SK-N-SH treated with all-trans-retinoic acid at 6 μM for 48 hours (cell line): ENCODE data around the gene PVALEF.

Experiments
- ATAC-seq: fragments of 200-7000 bp; cut with Tn5 transposase; 3 replicates; pipeline ENCODE4 v1.9.1; 2020; ENCODE audit warnings: mild to moderate bottlenecking, moderate library complexity
- ARNTL ChIP-seq: fragments of 450-650 bp; formaldehyde crosslinking; IDR thresholded peaks from 2 replicates; pipeline ENCODE4 v1.5.0; 2020; ENCODE audit warnings: low read depth, mild to moderate bottlenecking, moderate library complexity, borderline replicate concordance
- BACH2 ChIP-seq: fragments of 250-450 bp; sonication (Bioruptor Pico); IDR thresholded peaks from 2 replicates; pipeline ENCODE4 v1.9.0; 2021; ENCODE audit warnings: mild to moderate bottlenecking, borderline replicate concordance
- ESRRG ChIP-seq: fragments of 250-450 bp; sonication (Bioruptor Pico); IDR thresholded peaks from 2 replicates; pipeline ENCODE4 v1.6.1; 2021; ENCODE audit warnings: mild to moderate bottlenecking
- GLIS3 ChIP-seq: fragments of 250-450 bp; sonication (Bioruptor Pico); IDR thresholded peaks from 2 replicates; pipeline ENCODE4 v1.5.0; 2020; ENCODE audit warnings: mild to moderate bottlenecking, moderate library complexity
- ISL1 ChIP-seq: fragments of 250-450 bp; sonication (Bioruptor Pico); IDR thresholded peaks from 2 replicates; pipeline ENCODE4 v2.1.2; 2022; ENCODE audit warnings: mild to moderate bottlenecking, moderate library complexity
- OSR1 ChIP-seq: fragments of 250-450 bp; sonication (Bioruptor Pico); IDR thresholded peaks from 2 replicates; pipeline ENCODE4 v1.8.0; 2022; ENCODE audit warnings: moderate library complexity, mild to moderate bottlenecking, inconsistent platforms
- PATZ1 ChIP-seq: fragments of 250-450 bp; sonication (Bioruptor Pico); IDR thresholded peaks from 2 replicates; pipeline ENCODE4 v1.8.0; 2020; ENCODE audit warnings: mild to moderate bottlenecking, moderate library complexity, borderline replicate concordance
- PPARA ChIP-seq: fragments of 250-450 bp; sonication (Bioruptor Pico); IDR thresholded peaks from 2 replicates; pipeline ENCODE4 v1.5.0; 2020; ENCODE audit warnings: mild to moderate bottlenecking, borderline replicate concordance
- RARB ChIP-seq: fragments of 250-450 bp; sonication (Bioruptor Pico); IDR thresholded peaks from 2 replicates; pipeline ENCODE4 v1.8.0; 2021; ENCODE audit warnings: mild to moderate bottlenecking, moderate library complexity
- TCF4 ChIP-seq: fragments of 250-450 bp; sonication (Bioruptor Pico); IDR thresholded peaks from 2 replicates; pipeline ENCODE4 v1.8.0; 2021; ENCODE audit warnings: mild to moderate bottlenecking, moderate library complexity, borderline replicate concordance
- TOX ChIP-seq: fragments of 250-450 bp; sonication (Bioruptor Pico); IDR thresholded peaks from 2 replicates; pipeline ENCODE4 v1.8.0; 2021; ENCODE audit warnings: mild to moderate bottlenecking, moderate library complexity, borderline replicate concordance
- TSHZ2 ChIP-seq: fragments of 250-450 bp; sonication (Bioruptor Pico); IDR thresholded peaks from 2 replicates; pipeline ENCODE4 v1.5.0; 2020; ENCODE audit warnings: mild to moderate bottlenecking, moderate library complexity
- ZC3H10 ChIP-seq: fragments of 250-450 bp; sonication (Bioruptor Pico); IDR thresholded peaks from 2 replicates; pipeline ENCODE4 v1.5.1; 2021; ENCODE audit warnings: mild to moderate bottlenecking, moderate library complexity
- ZFP3 ChIP-seq: fragments of 250-450 bp; sonication (Bioruptor Pico); IDR thresholded peaks from 2 replicates; pipeline ENCODE4 v1.5.0; 2020; ENCODE audit warnings: mild to moderate bottlenecking, moderate library complexity
- ZFP30 ChIP-seq: fragments of 450-650 bp; formaldehyde crosslinking; IDR thresholded peaks from 2 replicates; pipeline ENCODE4 v1.5.0; 2022; ENCODE audit warnings: mild to moderate bottlenecking, moderate library complexity
- ZNF565 ChIP-seq: fragments of 450-650 bp; formaldehyde crosslinking; conservative IDR thresholded peaks from 2 replicates; pipeline ENCODE4 v1.5.0; 2020; ENCODE audit warnings: low read depth, mild to moderate bottlenecking, moderate library complexity
- ZNF70 ChIP-seq: fragments of 450-650 bp; formaldehyde crosslinking; IDR thresholded peaks from 2 replicates; pipeline ENCODE4 v1.5.0; 2020; ENCODE audit warnings: mild to moderate bottlenecking, moderate library complexity
- ZNF8 ChIP-seq: fragments of 450-650 bp; formaldehyde crosslinking; IDR thresholded peaks from 2 replicates; pipeline ENCODE4 v1.5.0; 2020; ENCODE audit warnings: mild to moderate bottlenecking, moderate library complexity
- TF ChIP-seq, protein P1 (sequence below): fragments of 250-450 bp; sonication (Bioruptor Pico); IDR thresholded peaks from 2 replicates; pipeline ENCODE4 v1.5.1; 2020; ENCODE audit warnings: low read depth, mild to moderate bottlenecking, moderate library complexity

The PVALEF gene

GRCh38 chr17:81157848-81158687 lies 7.2 kb upstream of the PVALEF start:
- TF ChIP-seq, protein P1, sequence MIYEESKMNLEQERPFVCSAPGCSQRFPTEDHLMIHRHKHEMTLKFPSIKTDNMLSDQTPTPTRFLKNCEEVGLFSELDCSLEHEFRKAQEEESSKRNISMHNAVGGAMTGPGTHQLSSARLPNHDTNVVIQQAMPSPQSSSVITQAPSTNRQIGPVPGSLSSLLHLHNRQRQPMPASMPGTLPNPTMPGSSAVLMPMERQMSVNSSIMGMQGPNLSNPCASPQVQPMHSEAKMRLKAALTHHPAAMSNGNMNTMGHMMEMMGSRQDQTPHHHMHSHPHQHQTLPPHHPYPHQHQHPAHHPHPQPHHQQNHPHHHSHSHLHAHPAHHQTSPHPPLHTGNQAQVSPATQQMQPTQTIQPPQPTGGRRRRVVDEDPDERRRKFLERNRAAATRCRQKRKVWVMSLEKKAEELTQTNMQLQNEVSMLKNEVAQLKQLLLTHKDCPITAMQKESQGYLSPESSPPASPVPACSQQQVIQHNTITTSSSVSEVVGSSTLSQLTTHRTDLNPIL (CRISPR knock-in tag): no peak
- TF ChIP-seq TOX (CRISPR knock-in tag): no peak
- TF ChIP-seq PPARA (CRISPR knock-in tag): no peak
- TF ChIP-seq OSR1 (CRISPR knock-in tag): no peak
- TF ChIP-seq RARB (CRISPR knock-in tag): no peak
- no peak for TF ChIP-seq ZC3H10 (CRISPR knock-in tag)
- TF ChIP-seq BACH2 (CRISPR knock-in tag): no peak
- TF ChIP-seq ISL1 (CRISPR knock-in tag): no peak
- no peak for ATAC-seq

DNA sequence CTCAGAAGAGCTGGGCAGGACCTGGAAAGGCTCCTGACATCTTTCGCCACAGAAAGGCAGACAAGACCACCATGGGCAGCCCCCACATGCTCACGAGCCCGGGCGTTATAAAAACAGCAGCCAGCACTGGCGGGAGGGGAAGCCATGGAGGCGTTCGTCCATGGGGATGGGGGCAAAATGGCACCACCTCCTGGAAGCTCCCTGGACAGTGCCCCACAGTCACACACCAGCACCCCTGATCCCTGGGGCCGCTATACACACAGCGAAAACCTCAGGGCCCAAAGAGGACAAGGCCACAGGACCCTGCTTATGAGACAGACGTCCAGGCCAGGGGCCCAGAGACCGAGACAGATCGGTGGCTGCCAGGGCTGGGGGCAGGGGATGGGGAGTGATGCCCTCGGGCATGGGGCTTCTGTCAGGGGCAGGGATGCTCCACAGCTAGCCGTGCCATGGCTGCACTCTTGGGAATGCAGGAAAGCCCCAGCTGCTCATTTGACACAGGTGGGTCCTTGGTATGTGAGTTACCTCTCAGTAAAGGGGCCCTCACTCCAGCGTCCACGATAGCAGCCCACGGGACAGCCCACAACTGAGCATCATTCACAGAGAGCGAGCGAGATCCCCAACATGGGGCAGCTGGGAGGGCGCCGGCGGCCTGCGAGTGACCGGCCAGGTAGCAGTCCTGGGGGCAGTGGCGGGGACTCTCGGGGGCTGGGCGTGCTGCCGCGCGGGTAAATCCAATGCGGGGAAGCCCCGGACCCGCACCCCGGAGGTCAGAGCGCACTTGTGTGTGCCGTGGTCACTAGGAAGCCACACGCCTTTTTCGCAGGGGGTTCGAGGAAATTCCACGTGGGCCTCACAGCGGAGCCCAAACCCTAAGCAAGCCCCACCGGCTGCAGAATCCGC lies 6.4 kb upstream of the PVALEF start:
- no peak for TF ChIP-seq OSR1 (CRISPR knock-in tag)
- no peak for ATAC-seq

GRCh38 chr17:81159611-81160265 lies 5.6 kb upstream of the PVALEF start:
- no peak for ATAC-seq

DNA sequence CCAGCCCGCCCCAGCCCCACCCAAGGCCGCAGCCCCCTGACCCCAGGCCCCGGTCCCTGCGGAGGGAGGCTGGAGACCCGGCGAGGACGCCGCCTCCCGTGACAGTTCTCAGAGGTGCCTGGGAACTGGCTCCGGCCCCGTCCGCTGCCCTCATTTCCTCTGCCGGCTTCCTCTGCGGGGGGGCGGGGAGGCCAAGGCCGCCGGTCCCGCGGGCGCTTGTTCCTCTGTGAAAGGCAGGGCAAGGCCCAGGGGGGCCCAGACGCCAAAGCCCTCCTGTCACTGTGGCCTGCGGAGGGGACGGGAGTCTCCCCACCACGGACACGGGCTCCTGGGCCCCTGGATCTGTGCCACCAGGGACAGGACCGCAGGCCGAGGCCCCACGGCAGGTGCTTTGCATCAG lies 5.0 kb upstream of the PVALEF start:
- ATAC-seq: no peak
- TF ChIP-seq RARB (CRISPR knock-in tag) (no peak), ZNF565 (CRISPR knock-in tag) (no peak), ESRRG (no peak), ARNTL (no peak), OSR1 (CRISPR knock-in tag) (no peak), PPARA (CRISPR knock-in tag) (no peak), ZFP3 (CRISPR knock-in tag) (no peak), ZC3H10 (CRISPR knock-in tag) (no peak), GLIS3 (CRISPR knock-in tag) (no peak)
- TF ChIP-seq, protein P1 (CRISPR knock-in tag): no peak

More at GRCh38 chr17:81159611-81160265, 5.6 kb upstream of the PVALEF start:
- TF ChIP-seq ZNF70 (CRISPR knock-in tag) (no peak), ZC3H10 (CRISPR knock-in tag) (no peak), TOX (CRISPR knock-in tag) (no peak)

GRCh38 chr17:81160747-81161453 lies 4.4 kb upstream of the PVALEF start:
- ATAC-seq: no peak
- TF ChIP-seq ZNF8 (CRISPR knock-in tag): no peak
- no peak for TF ChIP-seq ZFP3 (CRISPR knock-in tag)
- TF ChIP-seq PPARA (CRISPR knock-in tag): no peak
- TF ChIP-seq ESRRG: no peak
- no peak for TF ChIP-seq TOX (CRISPR knock-in tag)
- no peak for TF ChIP-seq OSR1 (CRISPR knock-in tag)
- no peak for TF ChIP-seq PATZ1 (CRISPR knock-in tag)
- TF ChIP-seq BACH2 (CRISPR knock-in tag): no peak
- no peak for TF ChIP-seq TCF4 (CRISPR knock-in tag)
- no peak for TF ChIP-seq RARB (CRISPR knock-in tag)
- TF ChIP-seq ZNF70 (CRISPR knock-in tag): no peak
- no peak for TF ChIP-seq ZFP30 (CRISPR knock-in tag)
- no peak for TF ChIP-seq TSHZ2 (CRISPR knock-in tag)
- TF ChIP-seq, protein P1 (CRISPR knock-in tag): no peak
